ENCODE results near the gene IRAK2. TPM values are rescaled to one million over a fixed set of nuclear protein-coding genes. Genes with fewer than 3 reads are reported as not detected.
A peak's percentile ranks its signal among the peaks of the same experiment; 100 is the strongest.

Gene IRAK2
- total and polyA plus RNA-seq, 2 donors (not counting 3 experiments of a cell fraction or from before 2014, with no cell fraction given): 7.9 to 10.0 TPM

DNA sequence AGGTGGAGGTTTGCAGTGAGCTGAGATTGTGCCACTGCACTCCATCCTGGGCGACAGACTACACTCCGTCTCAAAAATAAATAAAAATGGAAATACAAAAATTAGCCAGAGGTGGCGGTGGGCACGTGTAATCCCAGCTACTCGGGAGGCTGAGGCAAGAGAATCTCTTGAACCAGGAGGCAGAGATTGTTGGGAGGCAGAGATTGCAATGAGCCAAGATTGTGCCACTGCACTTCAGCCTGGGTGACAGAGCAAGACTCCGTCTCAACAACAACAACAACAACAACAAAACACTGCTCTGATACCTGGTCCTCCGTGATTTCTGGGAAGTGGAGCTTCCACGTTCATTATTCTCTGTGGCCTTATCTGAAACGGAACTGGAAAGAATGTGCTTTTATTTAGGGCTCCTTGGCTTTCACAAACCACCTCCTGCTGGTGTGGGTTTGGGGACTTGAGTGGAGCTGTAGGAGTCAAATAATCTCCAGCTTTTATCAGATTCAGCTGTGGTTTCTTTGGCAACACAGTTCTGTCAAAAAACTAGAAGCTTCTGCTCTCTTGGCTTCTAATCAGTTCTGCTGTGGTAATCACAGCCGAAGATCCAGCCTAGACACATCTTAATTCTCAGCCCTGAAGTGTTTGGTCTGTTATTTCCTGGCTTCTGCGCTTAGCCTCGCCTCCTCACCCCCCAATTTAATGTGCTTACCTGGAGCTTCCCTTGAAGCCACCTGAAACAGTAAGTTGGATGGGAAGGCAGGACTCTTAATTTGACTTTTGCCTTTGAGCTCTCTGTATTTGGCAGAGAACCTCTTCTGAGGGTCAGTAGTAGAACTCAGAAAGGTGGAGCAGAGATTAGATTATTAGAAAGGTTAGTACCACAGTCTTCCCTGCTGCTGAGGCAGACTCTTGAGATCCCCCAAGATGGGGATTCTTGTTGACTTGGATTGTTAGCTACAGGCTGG is 21.4 kb downstream of the IRAK2 start:
- POLR2A ChIA-PET: interaction anchor here (0.6 kb wide), 3 partner anchors 14 to 567 kb away, joined by 3 to 6 read pairs (median 4); no protein-coding TSS in a partner anchor
- FAIRE-seq (peak; percentile 68), DNase-seq (ENCODE audit: low read depth, low spot score) (no peak)
- Histone ChIP-seq H3K27ac (ENCODE audit: insufficient read depth, low read depth, low read length) (no peak overlapping the region), H4K20me1 (replicated peaks; ENCODE audit: control insufficient read depth, extremely low read depth, insufficient read depth, low read length) (no peaks in the 10 kb centered on the region), H2AFZ (ENCODE audit: low read depth, low read length) (no peak overlapping the region), H3K9me3 (replicated peaks; ENCODE audit: control insufficient read depth, insufficient read depth, low read length) (no peaks in the 10 kb centered on the region), H3K79me2 (ENCODE audit: control insufficient read depth, insufficient read depth, low read length) (no peaks in the 10 kb centered on the region), H3K4me1 (ENCODE audit: control insufficient read depth, extremely low read depth, insufficient read depth, low read length) (peaks cover 28% of the 10 kb centered on the region), H3K27me3 (ENCODE audit: control insufficient read depth in 2 of 2, insufficient read depth in 2 of 2, low read length in 2 of 2) (no peaks in the 10 kb centered on the region), H3K36me3 (ENCODE audit: control insufficient read depth in 2 of 2, extremely low read depth in 1 of 2, insufficient read depth in 2 of 2, low read length in 2 of 2) (no peaks in the 10 kb centered on the region), H3K4me3 (replicated peaks in 1 of 3; ENCODE audit: insufficient read depth in 1 of 3, low read depth in 1 of 3, low read length in 3 of 3) (no peak overlapping the region), H3K4me2 (ENCODE audit: insufficient read depth, low read length) (no peak overlapping the region), H3K9me1 (replicated peaks; ENCODE audit: control insufficient read depth, extremely low read depth, insufficient read depth, low read length) (no peaks in the 10 kb centered on the region), H3K9ac (replicated peaks; ENCODE audit: extremely low read depth, insufficient read depth, low read length) (no peak overlapping the region)
- no peak for TF ChIP-seq MYC (IDR thresholded peaks at IDR 0.05; ENCODE audit: low read depth, low read length)
- TF ChIP-seq FOS (IDR thresholded peaks at IDR 0.05; ENCODE audit: borderline replicate concordance, insufficient read depth, low read length): no peak
- no peak for TF ChIP-seq JUN (IDR thresholded peaks at IDR 0.05; ENCODE audit: borderline replicate concordance, insufficient read depth, insufficient read length, low read depth)
- TF ChIP-seq, protein P1, sequence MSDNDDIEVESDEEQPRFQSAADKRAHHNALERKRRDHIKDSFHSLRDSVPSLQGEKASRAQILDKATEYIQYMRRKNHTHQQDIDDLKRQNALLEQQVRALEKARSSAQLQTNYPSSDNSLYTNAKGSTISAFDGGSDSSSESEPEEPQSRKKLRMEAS (IDR thresholded peaks at IDR 0.05; ENCODE audit: insufficient read depth, insufficient read length): no peak
- TF ChIP-seq POLR2A (IDR thresholded peaks at IDR 0.05; ENCODE audit: low read depth, low read length): no peak
- TF ChIP-seq GATA2 (IDR thresholded peaks at IDR 0.05; ENCODE audit: insufficient read depth, insufficient read length, low read depth, low read length): no peak
- TF ChIP-seq EZH2 (IDR thresholded peaks at IDR 0.05; ENCODE audit: borderline replicate concordance, low read depth, low read length, severe bottlenecking): no peak
- no peak for TF ChIP-seq CTCF (IDR thresholded peaks at IDR 0.05; ENCODE audit: extremely low read depth in 1 of 2, insufficient read depth in 1 of 2, low read depth in 1 of 2, low read length in 2 of 2)
- TF ChIP-seq POLR2AphosphoS5 (IDR thresholded peaks at IDR 0.05; ENCODE audit: insufficient read depth, low read depth, low read length): no peak
- BruUV-seq (replicated peaks): no TSS peak
- dilution Hi-C loops (cut with MboI; ENCODE audit: extremely low pct_ligation_motif_present, low sequenced_read_pairs): no loop called here
- CTCF ChIA-PET: interaction anchor here (0.6 to 1.6 kb wide), 6 partner anchors 10 to 156 kb away, joined by 3 to 9 read pairs (median 3); partner anchors contain the start of gene IRAK2
- intact Hi-C loops (cut with micrococcal nuclease): no loop called here
